IPS DF 19.7 (cell line): Measurements from ENCODE around the gene TUBE1.
A peak's percentile ranks its signal among the peaks of the same experiment; 100 is the strongest.
"Not testable (repeated sequence)": the region's sequence is repeated elsewhere in the genome, so short reads cannot be mapped to it uniquely, and the experiment has no call there.

Source experiments
- DNase-seq: peaks from one replicate; pipeline ENCODE4 v3.0.0-alpha.2; 2013; ENCODE audit warnings: low read depth, low spot score

The TUBE1 gene

DNA sequence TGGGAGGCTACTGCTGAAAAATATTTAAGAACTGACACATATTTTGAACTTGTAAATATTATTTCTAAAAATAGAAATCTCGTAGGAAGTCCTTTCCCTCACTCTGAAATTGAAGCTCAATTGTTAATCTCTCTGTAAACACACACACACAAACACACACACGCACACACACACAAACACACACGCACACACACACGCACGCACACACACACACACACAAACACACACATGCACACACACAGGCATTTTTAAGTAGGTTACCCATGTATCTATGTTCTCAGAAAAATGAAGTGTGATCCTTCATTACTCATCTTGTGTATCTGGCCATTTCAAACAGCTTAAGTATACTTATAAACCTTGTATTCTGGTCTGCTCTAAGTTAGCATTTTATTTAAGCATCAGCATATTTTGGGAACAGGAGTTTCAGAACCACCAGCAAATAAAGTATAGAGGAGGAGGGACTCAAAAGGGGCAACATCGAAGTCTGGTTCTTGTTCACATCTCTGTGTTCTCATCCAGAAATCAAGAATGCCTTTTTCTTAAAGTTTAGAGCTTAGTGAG is 21.8 kb downstream of the TUBE1 start:
- no peak for DNase-seq

DNA sequence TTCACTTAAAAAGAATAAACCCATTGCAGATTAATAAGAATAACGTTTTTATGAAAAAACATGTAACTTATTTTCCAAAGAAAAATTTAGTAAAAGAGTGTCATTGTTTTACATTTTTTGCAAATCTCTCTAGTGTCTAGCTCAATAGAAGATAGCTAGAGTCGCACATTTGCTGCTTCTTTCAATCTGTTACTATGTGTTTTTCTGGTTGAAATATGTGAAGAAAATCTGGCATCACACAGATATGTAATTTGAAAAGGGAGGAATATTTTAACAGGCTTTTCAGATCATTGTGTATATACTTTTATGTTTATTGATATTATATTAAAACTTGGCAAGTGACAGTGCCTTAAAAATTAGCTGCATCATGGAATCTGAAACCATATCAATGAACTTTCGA is 24.3 kb downstream of the TUBE1 start:
- DNase-seq, result no peak

DNA sequence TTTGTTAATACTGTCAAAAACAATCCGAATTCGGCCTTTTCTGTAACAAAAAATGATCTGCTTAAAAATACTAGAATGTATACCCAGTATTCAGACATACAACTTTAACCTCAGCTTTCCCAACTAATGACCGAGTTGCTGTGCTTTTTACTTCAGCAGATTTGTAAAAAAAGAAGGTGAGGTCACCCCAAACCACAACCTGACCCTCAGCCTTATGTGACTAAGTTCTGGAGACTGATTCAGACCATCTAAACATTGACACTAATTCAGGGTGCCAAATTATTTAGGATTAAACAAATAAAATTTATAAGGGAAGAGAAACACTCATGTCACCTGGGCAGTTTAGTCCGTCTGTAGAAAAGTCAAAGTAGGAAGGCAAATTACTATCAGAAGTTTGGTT is 25.7 kb downstream of the TUBE1 start:
- no peak for DNase-seq

DNA sequence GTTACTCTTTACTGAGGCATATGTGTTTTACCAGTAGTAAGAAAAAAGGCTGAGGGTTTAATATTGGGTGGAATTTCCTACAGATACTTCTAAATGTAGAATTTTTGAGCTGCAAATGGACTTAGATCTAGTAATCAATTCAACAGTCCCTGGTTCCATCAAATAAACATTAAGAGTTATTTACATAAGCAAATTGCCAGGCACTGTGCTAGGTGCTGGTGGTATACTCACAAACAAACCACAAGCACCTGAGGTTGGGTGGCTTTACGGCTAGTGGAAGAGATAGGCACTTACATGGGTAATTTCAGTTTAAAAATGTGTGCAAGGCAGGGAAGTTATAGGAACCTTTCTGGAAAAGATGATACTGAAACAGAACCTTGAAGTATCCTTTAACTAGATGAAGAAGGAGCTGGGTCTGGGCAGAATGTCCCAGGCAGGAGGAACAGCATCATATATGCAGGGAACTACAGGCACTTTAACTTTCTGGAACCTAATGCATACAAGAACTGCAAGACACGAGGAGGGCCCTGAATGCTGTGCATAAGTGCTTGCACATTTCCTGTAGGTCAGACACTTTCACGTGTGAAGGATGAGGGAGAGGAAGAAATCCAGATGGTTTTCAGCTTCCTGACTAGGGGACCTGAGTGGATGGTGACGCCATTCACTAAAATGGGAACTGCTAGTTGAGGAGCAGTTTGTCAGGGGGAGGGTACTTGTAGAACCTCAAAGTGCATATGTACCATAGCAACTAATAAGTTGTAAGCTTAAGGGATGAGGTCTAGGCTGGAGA is 28.8 kb downstream of the TUBE1 start:
- DNase-seq, result no peak

- DNase-seq, result no peak
Observed at GRCh38 chr6:112054555-112055190, 32.6 kb downstream of the TUBE1 start.

GRCh38 chr6:112054001-112054400 is 33.3 kb downstream of the TUBE1 start, which contains the start of gene CCN6:
Gene CCN6, plus strand, starts transcription at chr6:112054104. Its CDS starts 254 bp downstream, at chr6:112054358.
- DNase-seq, result no peak

- not testable (repeated sequence) for DNase-seq
Observed at GRCh38 chr6:112051251-112051740, 36.0 kb downstream of the TUBE1 start.

DNA sequence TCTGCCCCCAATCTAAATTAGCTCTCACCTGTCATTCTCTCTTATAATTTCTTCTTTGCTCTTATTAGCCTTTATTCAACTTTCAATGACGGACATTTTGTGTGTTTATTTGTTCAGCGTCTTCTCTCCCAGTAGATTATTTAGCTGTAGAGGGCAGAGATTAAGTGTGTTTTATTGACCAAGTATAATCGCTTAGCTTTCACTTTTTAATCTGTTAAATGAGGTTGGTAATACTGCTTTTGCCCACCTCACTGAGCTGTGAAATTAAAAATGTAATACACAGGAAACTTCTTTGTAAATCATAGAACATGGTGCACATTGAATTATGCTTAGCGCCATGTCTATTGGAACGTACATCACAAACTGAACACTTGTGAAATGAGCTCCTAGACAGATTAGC is 36.9 kb downstream of the TUBE1 start:
- DNase-seq, result no peak

DNA sequence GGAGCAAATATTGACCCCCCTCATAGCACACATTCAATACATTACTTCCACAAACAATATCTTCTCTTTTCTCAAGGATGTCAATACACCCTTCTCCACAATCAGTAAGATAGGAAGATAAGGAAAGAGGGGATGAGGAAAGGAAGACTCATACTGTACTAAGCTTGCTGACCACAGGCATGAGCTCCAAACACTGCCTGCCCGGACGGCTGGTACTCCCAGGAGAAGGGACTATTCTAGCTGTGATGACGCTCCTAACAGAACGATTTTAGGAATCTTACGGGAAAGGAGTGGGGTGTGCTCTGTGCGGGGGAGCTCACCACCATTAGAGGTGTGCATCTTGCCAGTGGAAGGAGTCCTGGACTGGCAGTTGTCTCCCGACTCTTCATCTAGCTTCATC is 37.3 kb downstream of the TUBE1 start:
- no peak for DNase-seq

DNA sequence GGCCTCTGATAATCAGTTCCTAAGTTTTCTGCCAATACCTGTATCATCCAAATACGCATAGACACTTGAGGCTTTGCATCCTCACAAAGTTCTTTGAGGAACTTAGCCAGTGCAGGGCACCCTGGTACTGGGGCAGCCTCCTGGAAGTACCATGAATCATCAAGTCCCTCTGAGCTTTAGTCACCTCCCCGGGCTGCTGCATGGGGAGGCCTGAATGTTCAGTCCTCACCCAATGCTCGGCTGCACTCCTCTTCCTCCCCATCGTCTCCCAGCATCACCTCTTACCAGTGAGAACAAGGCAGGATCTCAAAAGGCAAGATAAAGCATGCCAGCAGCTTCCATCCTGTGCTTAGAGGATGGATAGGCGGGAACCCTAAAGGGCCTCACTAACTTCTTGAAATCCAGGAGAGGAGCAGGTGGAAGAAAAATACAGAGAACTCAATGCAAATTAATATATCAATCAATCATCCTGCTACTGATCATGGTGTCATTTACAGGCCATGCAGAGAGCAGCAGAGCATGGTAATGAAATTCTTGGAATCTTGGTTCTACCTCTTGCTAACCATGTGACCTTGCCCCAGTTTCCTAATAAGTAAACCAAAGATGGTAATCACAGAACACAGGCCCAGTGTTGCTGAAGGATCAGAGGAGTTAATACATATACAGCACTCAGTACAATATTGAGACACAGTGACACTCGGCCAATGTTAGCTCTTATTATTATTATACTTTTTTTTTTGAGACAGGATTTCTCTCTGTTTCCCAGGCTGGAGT is 38.1 kb downstream of the TUBE1 start:
- no peak for DNase-seq

- DNase-seq, result not testable (repeated sequence)
Observed at GRCh38 chr6:112047523-112047922, 39.8 kb downstream of the TUBE1 start.

- no peak for DNase-seq
Observed at GRCh38 chr6:112044856-112045255, 42.4 kb downstream of the TUBE1 start.

DNA sequence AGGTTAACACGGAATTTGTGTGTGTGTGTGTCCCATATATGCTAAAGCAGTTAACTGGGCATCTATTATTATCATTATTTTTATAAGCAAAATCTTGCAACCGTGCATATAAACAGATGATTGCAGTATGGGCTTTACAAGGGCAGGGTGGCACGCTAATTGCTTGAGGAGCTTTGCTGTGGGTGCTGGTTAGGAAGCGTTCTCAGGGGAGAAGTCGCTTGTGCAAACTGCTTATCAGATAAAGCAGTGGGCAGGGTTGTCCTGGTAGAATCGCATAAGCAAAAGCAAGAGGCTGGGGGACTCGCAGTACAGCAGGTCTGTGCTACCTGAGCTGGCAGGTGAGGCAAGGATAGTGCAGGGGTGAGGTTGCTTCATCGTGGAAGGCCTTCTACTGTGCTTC is 43.1 kb downstream of the TUBE1 start:
- DNase-seq, result no peak

- DNase-seq, result peak; percentile 74
Observed at GRCh38 chr6:112043032-112044007, 44.0 kb downstream of the TUBE1 start.

- no peak for DNase-seq
Observed at GRCh38 chr6:112041535-112041934, 45.7 kb downstream of the TUBE1 start.

GRCh38 chr6:112040956-112041355 is 46.3 kb downstream of the TUBE1 start:
- DNase-seq, result no peak

DNA sequence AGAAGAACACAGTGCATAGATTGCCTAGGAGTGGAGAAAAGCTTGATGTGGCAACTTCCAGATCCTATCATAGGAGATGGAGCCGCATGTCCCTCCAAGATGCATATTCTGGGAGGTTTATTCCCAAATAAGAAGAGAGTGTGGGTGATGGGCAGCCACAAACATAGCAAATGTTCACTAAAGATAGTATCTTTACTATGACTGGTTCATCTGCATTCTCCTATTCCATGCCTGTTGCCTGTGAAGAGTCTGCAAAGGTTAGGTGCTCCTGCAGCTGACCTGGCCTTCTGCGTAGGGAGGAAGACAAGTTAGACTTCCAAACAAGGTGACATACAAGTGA is 47.9 kb downstream of the TUBE1 start:
- no peak for DNase-seq

- DNase-seq, result no peak
Observed at GRCh38 chr6:112038756-112039430, 48.4 kb downstream of the TUBE1 start.

- DNase-seq, result no peak
Observed at GRCh38 chr6:112038268-112038667, 49.0 kb downstream of the TUBE1 start.

DNA sequence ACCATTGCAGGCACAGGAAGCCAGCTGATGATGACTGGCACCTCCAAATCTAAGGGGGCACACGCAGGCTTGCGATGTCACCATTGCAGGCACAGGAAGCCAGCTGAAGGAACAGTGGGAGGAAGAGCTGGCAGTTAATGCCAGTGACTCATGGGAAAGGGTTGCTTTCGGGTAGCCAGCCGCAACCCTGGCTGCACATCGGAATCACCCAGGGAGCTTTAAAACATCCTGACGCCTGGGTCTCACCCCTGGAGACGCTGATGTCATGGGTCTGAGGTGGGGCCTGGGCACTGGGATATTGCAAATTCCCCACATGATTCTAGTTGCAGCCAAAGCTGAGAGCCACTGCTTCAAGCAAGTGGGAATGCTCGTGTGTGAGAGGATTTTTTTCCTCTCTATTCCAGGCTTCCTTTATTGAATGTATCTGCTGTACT is 49.5 kb downstream of the TUBE1 start:
- DNase-seq, result no peak
